Measurements from ENCODE around the gene ZNF446. TPM values are rescaled to one million over a fixed set of nuclear protein-coding genes. Genes with fewer than 3 reads are reported as not detected.

ZNF446 gene
- total and polyA plus RNA-seq, 10 of the 15 experiments (the other 5 are each of a cell fraction or from before 2014, with no cell fraction given): 0.14 to 6.9 (median 4.1) TPM

DNA sequence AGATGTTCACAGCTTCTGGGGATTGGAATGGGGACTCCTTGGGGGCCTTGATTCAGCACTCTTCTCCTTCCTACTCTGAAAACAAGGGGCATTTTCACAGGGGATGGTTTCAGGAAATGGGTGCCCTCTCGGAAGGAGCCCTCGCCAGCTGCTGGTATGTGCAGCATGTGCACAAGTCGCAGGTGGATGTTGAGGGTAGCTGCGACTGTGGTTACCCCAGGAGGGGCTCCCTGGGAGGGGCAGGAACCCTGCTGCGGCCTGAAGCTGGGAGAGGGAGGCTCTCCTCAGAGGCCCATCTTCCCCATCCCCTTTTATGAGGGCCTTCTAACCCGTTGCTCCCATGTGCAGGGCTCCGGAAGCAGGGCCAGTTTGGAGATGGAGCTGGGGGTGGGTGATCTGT lies 6.2 kb downstream of the ZNF446 start:
- Histone ChIP-seq H3K27ac (ENCODE audit: control insufficient read depth, insufficient read depth) (no peak overlapping the region), H3K4me2 (ENCODE audit: control insufficient read depth, insufficient read depth) (no peak overlapping the region), H3K27me3 (replicated peaks in 1 of 2; ENCODE audit: control insufficient read depth in 2 of 2, insufficient read depth in 2 of 2, low read length in 1 of 2) (no peaks in the 10 kb centered on the region), H2AFZ (ENCODE audit: control insufficient read depth, low read depth, low read length) (no peak overlapping the region), H3K79me2 (ENCODE audit: control insufficient read depth, insufficient read depth, low read length) (no peaks in the 10 kb centered on the region), H3K36me3 (ENCODE audit: control insufficient read depth in 2 of 2, insufficient read depth in 2 of 2, low read length in 1 of 2) (no peaks in the 10 kb centered on the region; a peak in 2 of 4 replicates), H4K20me1 (ENCODE audit: control insufficient read depth, insufficient read depth) (no peaks in the 10 kb centered on the region), H3K4me1 (ENCODE audit: control insufficient read depth, insufficient read depth, low read length) (peaks cover 5% of the 10 kb centered on the region), H3K9me3 (replicated peaks; ENCODE audit: control insufficient read depth, insufficient read depth, low read length) (no peaks in the 10 kb centered on the region), H3K4me3 (no peak overlapping the region), H3K9ac (ENCODE audit: control insufficient read depth, insufficient read depth, low read length) (no peak overlapping the region)
- ChIA-PET CTCF (no interaction called here), SMC1A (ENCODE audit: uncharacterized antibody, unreplicated experiment) (no interaction called here), RAD21 (ENCODE audit: unreplicated experiment) (no interaction called here), POLR2A (no interaction called here)
- intact Hi-C loops (cut with micrococcal nuclease; ENCODE audit: unreplicated experiment) (no loop called here), in situ Hi-C loops (cut with MboI) (no loop called here)
- TF ChIP-seq SIN3A (IDR thresholded peaks at IDR 0.05; ENCODE audit: low read depth, low read length) (no peak), BMI1 (IDR thresholded peaks at IDR 0.05; ENCODE audit: borderline replicate concordance) (no peak), BRCA1 (IDR thresholded peaks at IDR 0.05; ENCODE audit: low read depth, low read length) (no peak), NFXL1 (IDR thresholded peaks at IDR 0.05; ENCODE audit: borderline replicate concordance) (no peak), ZNF274 (IDR thresholded peaks at IDR 0.05; ENCODE audit: insufficient read depth, insufficient read length) (no peak), TBL1XR1 (IDR thresholded peaks at IDR 0.05; ENCODE audit: low read depth, low read length) (no peak), LARP7 (IDR thresholded peaks at IDR 0.05) (no peak), RAD51 (IDR thresholded peaks at IDR 0.05) (no peak), BHLHE40 (IDR thresholded peaks at IDR 0.05; ENCODE audit: borderline replicate concordance in 1 of 2, low read depth in 2 of 2, low read length in 1 of 2) (no peak)
- TF ChIP-seq, protein P1, sequence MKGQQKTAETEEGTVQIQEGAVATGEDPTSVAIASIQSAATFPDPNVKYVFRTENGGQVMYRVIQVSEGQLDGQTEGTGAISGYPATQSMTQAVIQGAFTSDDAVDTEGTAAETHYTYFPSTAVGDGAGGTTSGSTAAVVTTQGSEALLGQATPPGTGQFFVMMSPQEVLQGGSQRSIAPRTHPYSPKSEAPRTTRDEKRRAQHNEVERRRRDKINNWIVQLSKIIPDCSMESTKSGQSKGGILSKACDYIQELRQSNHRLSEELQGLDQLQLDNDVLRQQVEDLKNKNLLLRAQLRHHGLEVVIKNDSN (IDR thresholded peaks at IDR 0.05; ENCODE audit: borderline replicate concordance, extremely low read length, insufficient read depth, low read depth, low read length): no peak
- WGBS (ENCODE audit: insufficient coverage, insufficient replicate concordance, low lambda C conversion rate, missing lambda C conversion rate): 94% methylated on average over 7 of the region's 7 CpGs
- no TSS peak for BruUV-seq (replicated peaks)
- ATAC-seq (no peak), FAIRE-seq (no peak), DNase-seq (ENCODE audit: low read depth, low spot score) (no peak)
